Kidney glomerular epithelial cell (primary cell): Measurements from ENCODE around the gene ABCC1.
A peak's percentile ranks its signal among the peaks of the same experiment; 100 is the strongest.

Source experiments
- DNase-seq: peaks from one replicate; lab custom pipeline; 2025; lab: John Stamatoyannopoulos, UW

ABCC1 gene

GRCh38 chr16:16111639-16112038 lies 162.2 kb downstream of the ABCC1 start:
- no peak for DNase-seq

- no peak for DNase-seq
Observed at GRCh38 chr16:16112450-16113053, 163.1 kb downstream of the ABCC1 start.

- no peak for DNase-seq
Observed at GRCh38 chr16:16113076-16113475, 163.7 kb downstream of the ABCC1 start.

- no peak for DNase-seq
Observed at GRCh38 chr16:16116841-16117240, 167.4 kb downstream of the ABCC1 start.

GRCh38 chr16:16118337-16118736 lies 168.9 kb downstream of the ABCC1 start:
- DNase-seq = no peak

GRCh38 chr16:16120044-16120381 lies 170.6 kb downstream of the ABCC1 start:
- no peak for DNase-seq

GRCh38 chr16:16120382-16121184 lies 171.2 kb downstream of the ABCC1 start:
- DNase-seq = peak; percentile 14

GRCh38 chr16:16121185-16121727 lies 171.8 kb downstream of the ABCC1 start:
- no peak for DNase-seq

GRCh38 chr16:16122264-16122663 lies 172.8 kb downstream of the ABCC1 start:
- no peak for DNase-seq

GRCh38 chr16:16124438-16124837 lies 175.0 kb downstream of the ABCC1 start:
- no peak for DNase-seq

- DNase-seq = no peak
Observed at GRCh38 chr16:16124974-16125373, 175.6 kb downstream of the ABCC1 start.

GRCh38 chr16:16126896-16127295 lies 177.5 kb downstream of the ABCC1 start:
- DNase-seq = no peak

- DNase-seq = peak; percentile 11
Observed at GRCh38 chr16:16127469-16128116, 178.2 kb downstream of the ABCC1 start.

GRCh38 chr16:16131204-16131603 lies 181.8 kb downstream of the ABCC1 start:
- no peak for DNase-seq

- DNase-seq = no peak
Observed at GRCh38 chr16:16131659-16132058, 182.2 kb downstream of the ABCC1 start.

GRCh38 chr16:16133943-16134604 lies 184.7 kb downstream of the ABCC1 start:
- DNase-seq = no peak

- DNase-seq = no peak
Observed at GRCh38 chr16:16136588-16136987, 187.2 kb downstream of the ABCC1 start.

- DNase-seq = no peak
Observed at GRCh38 chr16:16137110-16137509, 187.7 kb downstream of the ABCC1 start.

GRCh38 chr16:16138034-16138635 lies 188.7 kb downstream of the ABCC1 start:
- no peak for DNase-seq

GRCh38 chr16:16139061-16139460 lies 189.6 kb downstream of the ABCC1 start:
- no peak for DNase-seq

- DNase-seq = no peak
Observed at GRCh38 chr16:16139806-16140205, 190.4 kb downstream of the ABCC1 start.

- no peak for DNase-seq
Observed at GRCh38 chr16:16140537-16140936, 191.1 kb downstream of the ABCC1 start.
